ENCODE data around the gene CLCNKA. TPM values are rescaled to one million over a fixed set of nuclear protein-coding genes. Genes with fewer than 3 reads are reported as not detected.

Gene CLCNKA
- polyA plus RNA-seq (2012; ENCODE audit: insufficient read length, low read depth), result 0.68 TPM

DNA sequence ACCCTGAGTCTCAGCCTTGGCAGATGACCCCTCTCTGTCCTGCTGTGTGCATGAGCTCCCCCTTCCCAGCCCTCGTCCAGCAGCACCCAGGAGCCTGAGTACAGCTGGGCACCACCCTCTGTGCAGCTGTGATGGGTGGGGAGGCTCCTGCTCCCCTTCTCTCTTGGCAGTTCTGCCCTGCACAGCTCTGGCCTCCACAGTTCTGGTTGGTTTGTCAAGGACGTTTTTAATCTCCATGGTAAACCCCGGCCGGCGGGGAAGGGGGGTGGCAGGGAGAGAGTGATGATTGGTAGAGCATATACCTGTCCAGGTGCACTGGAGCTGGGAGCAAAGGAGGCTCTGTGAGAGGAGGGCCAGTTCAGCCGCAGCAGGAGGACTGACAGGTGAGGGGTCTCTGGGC lies at the start of gene CLCNKA:
Gene CLCNKA, plus strand, starts transcription at position 356 of the 400 bp plus-strand sequence. CDS start 584 bp downstream, outside the sequence.
- no peak for TF ChIP-seq POLR2AphosphoS5 (IDR thresholded peaks at IDR 0.05; ENCODE audit: low read depth, low read length)
- no peak for TF ChIP-seq REST (IDR thresholded peaks at IDR 0.05; ENCODE audit: insufficient read depth in 1 of 2, low read depth in 2 of 2, low read length in 2 of 2)

DNA sequence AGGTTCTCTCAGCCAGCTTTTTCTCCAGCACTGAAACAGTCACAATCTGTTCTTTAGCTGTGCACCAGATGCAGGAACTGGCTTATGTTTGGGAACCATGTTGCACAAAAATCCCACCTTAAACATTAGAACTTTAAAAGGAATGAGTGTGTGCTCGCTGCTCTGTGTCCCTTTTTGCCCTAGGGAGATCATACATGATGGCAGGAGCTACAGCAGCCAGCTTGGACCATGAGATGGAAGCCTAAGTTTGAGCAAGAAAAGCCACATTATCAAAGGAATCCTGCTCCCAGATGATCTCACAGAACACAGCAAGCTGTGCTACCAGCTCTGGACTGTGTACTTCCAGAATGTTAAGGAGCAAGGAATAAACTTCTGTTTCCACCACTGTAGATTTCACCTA lies 49.4 kb upstream of the CLCNKA start:
- TF ChIP-seq POLR2AphosphoS5 (IDR thresholded peaks at IDR 0.05; ENCODE audit: low read depth, low read length) (no peak), FOXP2 (optimal IDR thresholded peaks at IDR 0.05; ENCODE audit: borderline replicate concordance, extremely low read depth, extremely low read length, insufficient read depth) (no peak), TAF1 (IDR thresholded peaks at IDR 0.05; ENCODE audit: borderline replicate concordance, insufficient read depth, low read length) (no peak), REST (IDR thresholded peaks at IDR 0.05; ENCODE audit: insufficient read depth in 1 of 2, low read depth in 2 of 2, low read length in 2 of 2) (no peak), SIN3A (IDR thresholded peaks at IDR 0.05; ENCODE audit: borderline replicate concordance, insufficient read depth, low read length) (no peak)

DNA sequence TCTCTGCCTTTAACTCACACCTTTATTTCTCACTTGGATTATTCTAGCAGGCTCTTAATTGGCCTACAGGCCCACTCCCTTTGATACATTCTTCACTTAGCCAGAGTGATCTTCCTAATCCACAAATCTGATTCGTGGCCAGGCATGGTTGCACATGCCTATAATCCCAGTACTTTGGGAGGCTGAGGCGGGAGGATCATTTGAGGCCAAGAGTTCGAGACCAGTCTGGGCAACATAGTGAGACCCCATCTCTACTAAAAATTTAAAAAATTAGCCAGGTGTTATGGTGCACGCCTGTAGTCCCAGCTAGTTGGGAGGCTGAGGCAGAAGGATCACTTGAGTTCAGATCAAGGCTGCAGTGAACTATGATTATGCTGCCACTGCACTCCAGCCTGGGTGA lies 48.1 kb upstream of the CLCNKA start:
- TF ChIP-seq POLR2AphosphoS5 (IDR thresholded peaks at IDR 0.05; ENCODE audit: low read depth, low read length) (no peak), FOXP2 (optimal IDR thresholded peaks at IDR 0.05; ENCODE audit: borderline replicate concordance, extremely low read depth, extremely low read length, insufficient read depth) (no peak), TAF1 (IDR thresholded peaks at IDR 0.05; ENCODE audit: borderline replicate concordance, insufficient read depth, low read length) (no peak), SIN3A (IDR thresholded peaks at IDR 0.05; ENCODE audit: borderline replicate concordance, insufficient read depth, low read length) (no peak), REST (IDR thresholded peaks at IDR 0.05; ENCODE audit: insufficient read depth in 1 of 2, low read depth in 2 of 2, low read length in 2 of 2) (no peak)

- TF ChIP-seq SIN3A (IDR thresholded peaks at IDR 0.05; ENCODE audit: borderline replicate concordance, insufficient read depth, low read length) (no peak), TAF1 (IDR thresholded peaks at IDR 0.05; ENCODE audit: borderline replicate concordance, insufficient read depth, low read length) (no peak), POLR2AphosphoS5 (IDR thresholded peaks at IDR 0.05; ENCODE audit: low read depth, low read length) (no peak), FOXP2 (optimal IDR thresholded peaks at IDR 0.05; ENCODE audit: borderline replicate concordance, extremely low read depth, extremely low read length, insufficient read depth) (no peak), REST (IDR thresholded peaks at IDR 0.05; ENCODE audit: insufficient read depth in 1 of 2, low read depth in 2 of 2, low read length in 2 of 2) (no peak)
Measured at GRCh38 chr1:15974855-15975254, 47.0 kb upstream of the CLCNKA start.

DNA sequence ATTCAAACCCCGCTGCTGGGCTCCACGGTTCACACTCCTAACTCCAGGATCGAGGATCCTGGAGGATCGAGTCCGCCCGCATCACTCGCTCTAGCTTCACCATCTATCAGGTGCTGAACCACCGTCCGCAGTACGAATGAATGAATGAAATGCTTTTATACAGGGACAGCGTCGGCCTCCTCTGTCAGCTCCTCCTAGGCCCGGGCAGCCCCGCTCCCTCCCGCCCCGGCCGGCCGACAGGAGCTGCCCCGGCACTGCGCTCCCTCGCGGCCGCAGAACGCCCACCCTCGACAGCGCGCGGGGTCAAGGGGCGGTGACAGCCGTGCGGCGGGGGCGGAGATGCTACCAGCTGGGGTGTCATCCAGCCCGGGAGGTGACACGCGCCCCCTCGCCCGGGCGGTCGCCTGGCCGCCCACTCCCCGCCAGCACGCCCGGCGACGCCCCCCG lies 46.5 kb upstream of the CLCNKA start:
- no peak for TF ChIP-seq REST (IDR thresholded peaks at IDR 0.05; ENCODE audit: insufficient read depth in 1 of 2, low read depth in 2 of 2, low read length in 2 of 2)
- TF ChIP-seq FOXP2 (optimal IDR thresholded peaks at IDR 0.05; ENCODE audit: borderline replicate concordance, extremely low read depth, extremely low read length, insufficient read depth), result no peak
- TF ChIP-seq TAF1 (IDR thresholded peaks at IDR 0.05; ENCODE audit: borderline replicate concordance, insufficient read depth, low read length), result no peak
- TF ChIP-seq POLR2AphosphoS5 (IDR thresholded peaks at IDR 0.05; ENCODE audit: low read depth, low read length), result no peak
- no peak for TF ChIP-seq SIN3A (IDR thresholded peaks at IDR 0.05; ENCODE audit: borderline replicate concordance, insufficient read depth, low read length)
